ENCODE results near the gene PTPRN2.
"Not testable (repeated sequence)": the region's sequence is repeated elsewhere in the genome, so short reads cannot be mapped to it uniquely, and the experiment has no call there.

PTPRN2 gene

GRCh38 chr7:158286210-158286609 is 301.4 kb downstream of the PTPRN2 start:
- no peak for DNase-seq

DNA sequence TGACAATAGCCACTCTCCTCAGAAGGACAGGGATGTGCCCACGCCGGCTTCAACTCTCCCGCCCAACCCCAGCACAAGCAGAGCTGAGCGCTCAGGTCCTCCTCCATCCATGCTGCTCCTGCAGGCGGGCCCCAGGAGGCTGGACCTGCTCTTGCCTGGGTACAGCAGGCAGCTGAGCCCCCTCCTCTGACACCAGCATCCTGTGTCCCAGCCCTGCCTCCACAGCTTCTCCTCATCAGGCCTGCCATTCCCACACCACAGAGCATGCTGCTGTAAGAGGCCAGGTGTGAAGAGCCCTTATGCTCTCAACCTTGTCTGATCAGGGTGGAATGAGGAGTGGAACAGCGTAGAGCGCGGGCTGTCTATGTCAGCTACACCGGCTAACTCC is 302.2 kb downstream of the PTPRN2 start:
- DNase-seq: no peak

- no peak for DNase-seq
Observed at GRCh38 chr7:158284617-158285382, 302.8 kb downstream of the PTPRN2 start.

- DNase-seq: no peak
Observed at GRCh38 chr7:158284121-158284520, 303.5 kb downstream of the PTPRN2 start.

DNA sequence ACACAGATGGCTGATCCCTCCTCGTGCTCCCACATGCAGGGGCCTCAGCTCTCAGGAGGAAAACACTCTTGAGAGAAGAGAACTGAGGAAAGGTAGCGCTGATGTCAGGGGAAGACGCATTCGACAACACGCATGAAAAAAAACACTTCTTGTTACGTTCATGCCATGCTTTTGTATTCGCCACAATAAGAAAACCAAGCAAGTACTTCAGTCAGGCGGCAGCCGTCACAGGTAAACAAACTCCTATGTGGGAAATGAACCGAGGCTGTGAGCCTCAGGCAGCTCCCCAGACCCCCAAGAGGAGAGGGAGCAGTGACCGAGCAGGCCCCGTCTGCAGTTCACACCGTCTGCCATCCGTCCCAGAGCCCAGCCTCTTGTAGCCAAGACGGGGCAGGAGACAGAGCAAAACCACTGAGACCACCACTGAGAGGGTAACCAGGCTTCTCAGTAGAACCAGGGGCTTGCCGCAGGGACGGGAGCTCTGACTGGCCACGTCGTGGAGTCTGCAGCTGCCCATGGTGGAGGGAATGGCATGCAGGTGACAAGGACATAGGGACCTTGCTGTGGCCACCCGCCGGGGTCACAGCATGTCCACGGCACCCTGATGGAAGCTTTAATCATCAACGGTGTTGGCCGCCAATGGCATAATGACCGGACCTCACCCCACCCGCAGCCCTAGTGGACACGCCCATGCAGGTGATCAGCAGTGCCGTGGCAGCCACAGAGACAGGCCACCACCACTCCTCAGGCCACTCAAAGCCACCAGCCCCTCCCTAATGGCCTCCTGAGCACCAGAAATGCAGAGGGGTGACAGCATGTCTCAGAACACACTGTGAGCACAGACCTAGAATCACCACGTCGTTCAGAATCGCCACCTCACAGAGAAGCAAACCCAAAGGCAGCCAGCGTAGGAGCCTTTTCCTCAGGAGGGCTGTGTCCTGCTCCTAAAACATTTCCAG is 304.3 kb downstream of the PTPRN2 start:
- DNase-seq: no peak

GRCh38 chr7:158282461-158283001 is 305.1 kb downstream of the PTPRN2 start:
- DNase-seq: no peak

GRCh38 chr7:158281441-158281840 is 306.2 kb downstream of the PTPRN2 start:
- DNase-seq: no peak

DNA sequence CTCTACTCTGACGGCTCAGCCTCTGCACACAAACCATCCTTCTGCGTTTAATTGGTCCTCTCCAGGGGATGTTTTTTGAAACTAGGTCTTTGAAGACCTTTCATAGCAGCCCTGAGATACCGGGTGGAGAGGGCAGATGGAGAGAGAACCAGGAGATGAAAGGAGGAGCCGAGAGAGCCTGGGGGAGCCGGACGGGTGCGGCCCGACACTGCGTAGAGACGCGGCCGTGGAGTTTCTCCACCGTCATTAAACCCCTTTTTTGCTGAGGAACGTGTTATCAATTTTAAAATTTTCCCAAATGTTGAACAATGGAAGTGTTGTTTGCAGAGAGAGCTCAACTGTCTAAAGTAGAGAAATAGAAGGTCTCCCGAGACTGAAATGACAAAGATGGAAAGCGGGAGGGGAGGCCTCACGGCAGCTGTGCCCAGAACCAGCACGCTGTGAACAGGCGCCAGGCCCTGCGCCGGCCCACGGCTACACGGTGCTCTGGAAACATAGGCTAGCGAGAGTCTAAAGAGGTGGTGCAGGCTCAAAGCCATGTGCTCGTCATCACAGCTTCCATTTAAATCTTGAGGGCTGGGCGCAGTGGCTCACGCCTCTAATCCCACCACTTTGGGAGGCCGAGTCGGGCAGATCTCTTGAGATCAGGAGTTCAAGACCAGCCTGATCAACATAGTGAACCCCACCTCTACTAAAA is 307.0 kb downstream of the PTPRN2 start:
- no peak for DNase-seq

DNA sequence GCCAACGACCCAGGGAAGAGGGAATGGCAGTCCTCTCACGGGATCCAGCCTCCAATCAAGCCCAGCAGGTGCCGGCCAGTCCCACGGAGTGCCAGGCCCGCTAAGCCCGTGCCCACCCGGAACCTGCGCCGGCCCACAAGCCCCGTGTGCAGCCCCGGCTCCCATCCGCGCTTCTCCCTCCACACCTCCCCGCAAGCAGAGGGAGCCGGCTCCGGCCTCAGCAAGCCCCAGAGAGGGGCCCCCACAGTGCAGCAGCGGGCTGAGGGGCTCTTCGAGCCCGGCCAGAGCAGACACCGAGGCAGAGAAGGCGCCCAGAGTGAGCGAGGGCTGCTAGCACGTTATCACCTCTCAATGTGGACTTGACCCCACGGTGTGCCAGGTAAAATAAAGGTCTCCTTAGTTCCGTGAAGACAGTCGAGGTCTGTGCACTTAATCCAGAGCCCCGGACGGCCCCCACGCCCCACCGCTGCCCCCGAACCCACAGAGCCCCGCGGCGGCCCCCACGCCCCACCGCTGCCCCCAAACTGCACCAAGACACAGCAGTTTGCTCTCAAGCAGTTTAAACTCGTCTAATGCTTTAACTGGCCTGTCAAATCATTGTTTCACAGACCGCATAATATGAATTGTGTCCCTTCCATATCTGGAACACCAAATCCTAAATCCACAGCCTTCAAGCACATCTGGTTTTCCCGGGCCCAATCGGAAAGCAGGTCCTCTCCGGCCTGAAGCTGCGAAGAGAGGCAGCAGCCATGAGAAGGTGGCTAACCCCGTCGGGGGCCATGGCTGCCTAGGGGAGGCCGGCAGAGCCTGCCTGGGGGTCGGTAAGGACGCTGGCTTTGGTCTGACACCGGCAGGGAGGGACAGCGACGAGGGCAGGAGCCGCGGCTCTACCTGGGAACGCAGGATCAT is 307.8 kb downstream of the PTPRN2 start:
- DNase-seq: no peak

DNA sequence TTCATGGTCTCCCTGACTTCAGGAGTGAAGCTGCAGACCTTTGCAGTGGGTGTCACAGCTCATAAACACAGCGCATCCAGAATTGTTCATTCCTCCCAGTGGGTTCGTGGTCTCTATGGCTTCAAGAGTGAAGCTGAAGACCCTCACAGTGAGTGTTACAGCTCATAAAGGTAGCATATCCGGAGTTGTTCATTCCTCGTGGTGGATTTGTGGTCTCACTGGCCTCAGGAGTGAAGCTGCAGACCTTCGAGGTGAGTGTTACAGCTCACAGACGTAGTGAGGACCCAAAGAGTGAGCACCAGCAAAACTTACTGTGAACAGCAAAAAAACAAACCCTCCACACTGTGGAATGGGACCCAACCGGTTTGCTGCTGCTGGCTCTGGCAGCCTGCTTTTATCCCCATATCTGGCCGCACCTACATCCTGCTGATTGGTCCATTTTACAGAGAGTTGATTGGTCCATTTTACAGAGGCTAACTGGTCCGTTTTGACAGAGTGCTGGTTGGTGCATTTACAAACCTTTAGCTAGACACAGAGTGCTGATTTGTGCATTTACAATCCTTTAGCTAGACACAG is 308.8 kb downstream of the PTPRN2 start:
- DNase-seq: no peak

DNA sequence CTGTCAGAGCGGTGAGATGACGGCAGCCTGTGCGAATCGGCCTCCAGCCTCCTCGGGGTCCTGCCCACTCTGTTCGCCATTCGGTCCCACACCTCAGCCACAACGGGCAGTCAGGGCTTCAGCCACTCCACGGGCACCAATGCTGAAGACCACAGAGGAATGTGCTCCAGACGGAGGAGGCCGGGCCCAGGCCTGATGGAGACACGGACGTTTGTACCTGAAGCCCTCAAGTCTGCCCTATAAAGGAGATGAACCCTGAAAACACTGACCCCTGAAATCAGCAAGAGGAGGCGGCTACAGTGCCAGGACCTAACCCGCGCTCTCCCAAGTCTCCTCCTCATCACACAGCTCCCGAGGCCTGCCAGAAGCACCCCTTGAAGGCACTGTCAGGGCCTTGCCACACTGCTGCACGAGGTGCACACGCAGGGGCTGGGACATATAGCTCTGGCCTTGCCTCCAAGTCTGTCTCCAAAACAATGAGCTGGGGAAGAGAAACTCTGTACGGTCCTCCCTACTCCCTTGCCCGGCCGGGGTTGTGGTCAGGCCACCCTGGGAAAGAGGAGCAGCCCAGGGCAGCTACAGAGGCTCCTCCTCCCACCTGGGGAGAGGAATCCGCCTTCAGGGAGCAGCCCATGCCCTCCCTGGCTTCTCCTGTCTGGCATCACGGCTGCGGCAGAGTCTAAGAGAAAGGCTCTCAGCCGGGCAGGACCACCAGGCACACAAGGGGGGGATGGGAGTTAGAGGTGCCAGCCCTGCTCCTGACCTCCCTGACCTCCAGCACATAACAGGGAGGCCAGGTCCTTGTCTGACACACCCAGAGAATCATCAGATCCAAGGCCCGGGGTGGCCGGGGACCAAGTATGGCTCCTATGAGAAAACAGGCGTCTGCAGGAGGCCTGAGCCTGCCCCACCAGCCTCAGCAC is 310.1 kb downstream of the PTPRN2 start:
- no peak for DNase-seq

DNA sequence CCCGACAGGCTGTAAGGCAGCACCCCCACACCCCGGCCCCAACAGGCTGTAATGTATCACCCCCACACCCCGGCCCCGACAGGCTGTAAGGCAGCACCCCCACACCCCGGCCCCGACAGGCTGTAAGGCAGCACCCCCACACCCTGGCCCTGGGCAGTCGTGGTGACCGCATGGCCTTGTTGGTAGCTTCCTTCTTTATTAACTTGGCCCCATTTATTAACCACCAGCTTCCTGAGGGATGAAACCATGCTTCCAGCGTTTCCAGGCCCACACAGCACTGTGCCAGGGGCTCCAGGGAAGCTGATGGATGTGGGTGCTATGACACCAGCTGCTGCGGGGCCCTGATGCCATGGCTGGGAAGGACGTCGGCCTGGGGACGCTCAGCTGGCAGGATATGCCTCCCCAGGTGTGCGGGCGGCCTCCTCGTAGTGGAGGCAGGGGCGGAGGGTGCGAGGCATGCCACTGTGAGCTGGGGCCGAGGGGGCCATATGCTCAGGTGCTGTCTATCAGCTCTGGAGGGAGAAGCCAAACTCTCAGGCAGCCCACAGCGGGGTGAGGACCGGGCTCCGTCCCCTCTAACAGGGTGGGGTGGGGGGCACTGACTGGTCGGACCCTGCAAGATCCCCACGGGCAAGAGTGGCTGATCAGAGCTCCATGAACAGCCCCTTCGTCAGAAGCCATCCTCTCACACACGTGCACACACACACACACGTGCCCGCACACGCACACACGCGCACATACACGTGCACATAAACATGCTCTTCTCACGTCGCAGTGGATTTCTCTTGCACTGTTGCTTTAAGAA is 311.0 kb downstream of the PTPRN2 start:
- no peak for DNase-seq

- no peak for DNase-seq
Observed at GRCh38 chr7:158275711-158276413, 311.8 kb downstream of the PTPRN2 start.

GRCh38 chr7:158274996-158275395 is 312.6 kb downstream of the PTPRN2 start:
- no peak for DNase-seq

- DNase-seq: no peak
Observed at GRCh38 chr7:158274404-158274811, 313.2 kb downstream of the PTPRN2 start.

GRCh38 chr7:158273756-158274342 is 313.8 kb downstream of the PTPRN2 start:
- not testable (repeated sequence) for DNase-seq

DNA sequence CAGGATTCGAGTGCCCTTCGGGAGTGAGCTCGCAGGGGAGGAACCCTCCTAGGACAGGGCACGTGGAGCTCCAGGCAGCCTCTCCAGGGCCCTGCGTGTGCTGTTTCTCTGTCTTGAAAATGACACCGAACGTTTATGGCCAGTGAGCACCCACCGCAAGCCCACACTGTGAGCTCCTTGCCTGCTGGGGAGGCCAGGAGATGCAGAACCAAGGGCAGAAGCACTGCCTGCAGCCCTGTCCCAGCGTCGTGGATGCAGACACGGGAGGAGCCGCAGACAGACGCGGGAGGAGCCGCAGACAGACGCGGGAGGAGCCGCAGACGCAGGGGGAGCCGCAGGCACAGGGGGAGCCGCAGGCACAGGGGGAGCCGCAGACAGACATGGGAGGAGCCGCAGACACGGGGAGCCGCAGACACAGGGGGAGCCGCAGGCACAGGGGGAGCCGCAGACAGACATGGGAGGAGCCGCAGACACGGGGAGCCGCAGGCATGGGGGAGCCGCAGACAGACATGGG is 314.4 kb downstream of the PTPRN2 start:
- DNase-seq: no peak

DNA sequence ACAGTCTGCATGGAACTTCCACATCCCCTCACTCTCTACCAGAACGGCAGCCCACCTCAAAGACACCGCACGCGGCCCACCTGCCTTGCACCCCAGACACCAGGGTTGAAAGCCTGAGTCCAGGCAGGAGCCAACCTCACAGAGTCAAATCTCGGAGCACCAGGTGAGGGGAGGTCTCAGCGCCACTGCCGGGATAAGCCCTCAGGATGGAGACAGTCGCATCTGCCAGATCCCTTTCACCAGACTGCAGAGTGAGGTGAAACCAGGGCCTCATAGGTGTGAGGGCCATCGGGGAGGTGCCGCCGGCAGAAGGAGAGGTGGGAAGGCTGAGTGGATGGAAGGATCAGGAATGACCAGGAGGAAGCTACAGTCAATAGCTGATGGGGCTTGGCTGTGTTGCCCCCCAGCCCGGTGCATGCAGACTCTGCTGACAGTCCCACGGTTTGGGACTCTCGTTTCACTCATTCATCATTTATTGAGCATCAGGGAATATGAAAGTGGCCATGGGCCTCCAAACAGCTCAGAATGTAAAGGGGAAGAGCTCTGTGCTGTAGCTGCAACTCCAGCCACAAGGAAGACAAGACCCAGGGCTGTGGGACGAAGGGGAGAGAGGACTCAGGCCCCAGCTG is 315.0 kb downstream of the PTPRN2 start:
- no peak for DNase-seq
